ENCODE results near the gene CCDC61.

The CCDC61 gene

DNA sequence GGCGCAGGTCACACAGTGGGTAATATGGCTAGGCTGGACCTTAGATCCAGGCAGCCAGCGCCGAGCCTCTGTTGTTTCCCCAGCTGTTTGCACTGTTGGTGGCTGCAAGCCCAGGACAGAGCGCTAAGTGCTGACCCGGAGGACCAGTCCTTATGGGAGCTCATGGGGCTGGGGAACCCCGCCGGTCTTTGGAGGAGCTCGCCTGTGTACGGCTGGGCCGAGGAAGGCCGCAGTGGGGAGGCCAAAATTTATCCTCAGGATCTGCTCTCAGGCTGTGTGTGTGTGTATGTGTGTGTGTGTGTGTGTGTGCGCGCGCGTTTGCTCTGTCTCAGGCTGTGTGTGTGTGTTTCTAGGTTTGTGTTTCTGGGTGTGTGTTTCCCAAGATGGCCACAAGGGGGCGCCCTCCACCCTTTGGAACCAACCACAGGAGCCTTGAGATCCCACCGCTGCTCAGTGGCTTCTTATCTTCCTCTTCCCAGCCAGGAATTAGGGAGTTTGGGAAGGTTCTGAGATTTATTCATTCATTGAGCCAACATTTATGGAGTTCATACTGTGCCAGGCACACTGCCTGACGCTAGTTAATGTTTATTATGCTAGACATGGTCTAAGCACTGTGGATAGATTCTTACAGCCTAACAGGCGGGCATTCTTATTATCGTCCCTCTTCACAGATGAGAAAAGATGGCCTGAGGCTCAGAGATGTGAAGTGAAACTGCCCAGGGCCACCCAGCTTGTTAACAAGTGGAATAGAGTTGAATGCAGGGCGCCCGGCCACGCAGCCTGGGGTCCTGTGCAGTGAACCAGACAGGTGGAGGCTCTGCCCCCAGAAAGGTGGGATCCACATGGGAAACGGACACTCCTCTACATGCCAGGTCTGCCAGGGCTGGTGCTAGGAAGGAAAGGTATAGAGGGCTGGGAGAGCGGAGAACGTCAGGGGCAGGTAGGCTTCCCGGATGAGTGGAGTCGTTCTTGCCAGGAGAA, 14.6 kb downstream of the CCDC61 start:
- Mint-ChIP-seq H3K36me3 (ENCODE audit: insufficient read depth) (peaks cover 8% of the 10 kb centered on the region), H3K4me1 (peaks cover 10% of the 10 kb centered on the region), H3K27me3 (no peaks in the 10 kb centered on the region), H3K27ac (ENCODE audit: low read depth) (no peak overlapping the region), H3K9me3 (no peaks in the 10 kb centered on the region), H3K4me3 (no peak overlapping the region)
- peak; percentile 36 for ATAC-seq (replicated peaks; ENCODE audit: extremely low read depth, poor library complexity, severe bottlenecking)
- DNase-seq (ENCODE audit: low spot score in 2 of 2): peak; percentile 42 to 56

DNA sequence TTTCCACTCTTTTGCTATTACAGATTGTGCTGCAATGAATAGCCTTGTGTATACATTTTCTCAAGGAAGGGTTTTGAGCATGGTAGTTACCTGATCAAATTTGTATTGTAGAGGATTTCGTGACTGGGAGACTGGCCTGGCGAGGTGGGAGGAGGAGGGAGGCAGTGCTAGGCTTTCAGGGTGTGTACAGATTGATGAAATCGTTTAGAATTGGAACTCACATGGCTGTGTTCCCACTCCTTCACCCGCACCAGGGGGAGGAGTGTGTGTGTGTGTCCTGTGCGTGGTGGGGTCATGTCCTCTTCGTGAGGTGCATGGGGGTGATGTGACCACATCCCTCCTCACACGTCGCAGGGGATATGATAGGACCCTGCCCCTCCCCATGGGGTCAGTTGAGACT, 19.3 kb downstream of the CCDC61 start:
- no peak for ATAC-seq (replicated peaks; ENCODE audit: extremely low read depth, poor library complexity, severe bottlenecking)
- Mint-ChIP-seq H3K9me3 (no peaks in the 10 kb centered on the region), H3K4me1 (peaks cover 27% of the 10 kb centered on the region), H3K4me3 (peak overlapping the region; percentile 70), H3K36me3 (ENCODE audit: insufficient read depth) (peaks cover 6% of the 10 kb centered on the region), H3K27ac (ENCODE audit: low read depth) (no peak overlapping the region), H3K27me3 (peaks cover 8% of the 10 kb centered on the region)
- DNase-seq (ENCODE audit: low spot score in 2 of 2): no peak

DNA sequence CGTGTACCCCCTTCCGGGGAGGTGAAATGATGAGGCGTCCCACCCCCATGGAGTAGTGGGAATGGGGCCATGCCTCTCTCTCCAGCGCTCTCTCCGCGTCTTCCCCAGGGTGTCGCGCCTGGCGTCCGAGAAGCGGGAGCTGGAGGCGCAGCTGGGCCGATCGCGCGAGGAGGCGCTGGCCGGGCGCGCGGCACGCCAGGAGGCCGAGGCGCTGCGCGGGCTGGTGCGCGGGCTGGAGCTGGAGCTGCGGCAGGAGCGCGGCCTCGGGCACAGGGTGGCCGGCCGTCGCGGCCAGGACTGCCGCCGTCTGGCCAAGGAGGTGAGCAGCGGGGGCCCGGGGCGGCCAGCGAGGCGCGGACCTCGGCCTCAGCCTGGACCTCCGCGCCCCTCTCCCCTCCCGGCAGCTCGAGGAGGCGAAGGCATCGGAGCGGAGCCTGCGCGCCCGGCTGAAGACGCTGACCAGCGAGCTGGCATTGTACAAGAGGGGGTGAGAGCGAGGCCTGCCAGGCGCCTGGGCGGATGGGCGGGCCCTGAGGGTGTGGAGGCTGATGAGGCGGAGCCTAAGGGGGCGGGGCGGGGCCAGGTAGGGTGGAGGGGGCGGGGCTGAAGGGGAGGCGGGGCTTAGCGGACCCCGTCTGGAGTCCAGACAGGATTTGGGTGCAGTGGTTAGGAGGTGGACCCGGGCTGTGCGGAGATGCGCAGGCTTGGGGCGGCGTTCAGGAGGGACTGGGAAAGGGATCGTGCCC, 19.8 kb downstream of the CCDC61 start:
- H3K27ac Mint-ChIP-seq (ENCODE audit: low read depth): no peak overlapping the region
- H3K4me1 Mint-ChIP-seq: peaks cover 21% of the 10 kb centered on the region
- H3K9me3 Mint-ChIP-seq: no peaks in the 10 kb centered on the region
- H3K27me3 Mint-ChIP-seq: peaks cover 8% of the 10 kb centered on the region
- DNase-seq (ENCODE audit: low spot score in 2 of 2): no peak
- H3K36me3 Mint-ChIP-seq (ENCODE audit: insufficient read depth): peaks cover 5% of the 10 kb centered on the region
- peak; percentile 25 for ATAC-seq (replicated peaks; ENCODE audit: extremely low read depth, poor library complexity, severe bottlenecking)
- peak overlapping the region; percentile 81 for H3K4me3 Mint-ChIP-seq

DNA sequence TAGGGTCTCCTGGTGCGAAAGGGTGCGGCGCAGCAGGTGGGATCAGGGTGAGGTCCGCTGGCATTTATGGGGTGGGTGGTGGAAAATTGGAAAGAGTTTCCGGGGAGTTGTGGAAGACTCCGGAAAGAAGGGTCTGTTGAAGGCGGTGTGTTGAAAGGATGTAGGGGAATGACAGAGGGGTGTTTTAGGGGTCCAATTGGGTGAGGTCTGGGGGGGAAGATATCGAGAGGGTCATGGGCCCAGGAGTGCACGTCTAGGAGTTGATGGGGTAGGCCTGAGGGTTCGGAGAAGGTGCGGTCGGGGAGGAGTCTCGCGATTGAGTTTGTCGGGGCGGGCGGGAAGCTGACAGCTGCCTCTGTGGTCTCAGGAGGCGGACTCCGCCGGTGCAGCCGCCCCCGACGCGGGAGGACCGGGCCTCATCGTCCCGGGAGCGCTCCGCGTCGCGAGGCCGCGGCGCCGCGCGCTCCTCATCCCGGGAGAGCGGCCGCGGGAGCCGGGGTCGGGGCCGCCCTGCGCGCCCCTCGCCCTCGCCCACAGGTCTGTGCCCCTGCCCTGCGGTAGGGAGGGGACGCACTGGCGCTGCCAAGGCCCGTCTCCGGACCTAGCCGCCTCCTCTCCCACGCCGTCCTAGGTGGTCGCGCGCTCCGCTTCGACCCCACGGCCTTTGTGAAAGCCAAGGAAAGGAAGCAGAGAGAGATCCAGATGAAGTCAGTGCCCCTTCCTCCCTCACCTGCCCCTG, 20.6 kb downstream of the CCDC61 start:
- ATAC-seq (replicated peaks; ENCODE audit: extremely low read depth, poor library complexity, severe bottlenecking) (peak; percentile 52), DNase-seq (ENCODE audit: low spot score in 2 of 2) (peak in 1 of 2 donors; percentile 18)
- Mint-ChIP-seq H3K4me1 (peaks cover 21% of the 10 kb centered on the region), H3K36me3 (ENCODE audit: insufficient read depth) (peaks cover 3% of the 10 kb centered on the region), H3K27me3 (peaks cover 8% of the 10 kb centered on the region), H3K9me3 (no peaks in the 10 kb centered on the region), H3K4me3 (peak overlapping the region; percentile 81), H3K27ac (ENCODE audit: low read depth) (peak overlapping the region; percentile 62)

DNA sequence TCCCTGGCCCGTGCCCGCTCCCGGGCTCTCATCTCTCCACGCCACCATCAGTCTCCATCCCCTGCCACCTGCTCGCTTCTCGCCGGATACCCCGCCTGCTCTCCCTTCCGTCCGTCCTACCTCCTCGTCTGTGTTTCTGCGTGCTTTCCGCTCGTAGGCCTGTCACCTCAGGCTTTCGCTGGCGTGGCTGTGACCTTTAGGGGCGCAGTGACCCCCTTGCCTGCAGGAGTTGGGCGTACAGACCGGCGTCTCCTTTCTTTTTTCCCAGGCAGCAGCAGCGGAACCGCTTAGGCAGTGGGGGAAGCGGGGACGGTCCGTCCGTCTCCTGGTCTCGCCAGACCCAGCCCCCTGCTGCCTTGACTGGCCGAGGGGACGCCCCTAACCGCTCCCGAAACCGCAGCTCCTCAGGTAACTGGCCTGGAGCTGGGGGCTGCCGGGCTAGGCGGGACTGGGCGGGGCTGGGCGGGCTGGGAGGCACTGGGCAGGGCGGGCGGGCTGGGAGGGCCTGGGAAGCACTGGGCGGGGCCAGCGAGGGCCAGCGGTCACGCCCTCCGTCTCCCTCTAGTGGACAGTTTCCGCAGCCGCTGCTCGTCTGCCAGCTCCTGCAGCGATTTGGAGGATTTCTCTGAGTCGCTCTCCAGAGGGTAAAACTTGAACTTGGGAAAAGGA, 21.3 kb downstream of the CCDC61 start:
- H3K36me3 Mint-ChIP-seq (ENCODE audit: insufficient read depth): peaks cover 3% of the 10 kb centered on the region
- H3K4me3 Mint-ChIP-seq: peak overlapping the region; percentile 81
- H3K27ac Mint-ChIP-seq (ENCODE audit: low read depth): peak overlapping the region; percentile 62
- H3K27me3 Mint-ChIP-seq: peaks cover 8% of the 10 kb centered on the region
- H3K4me1 Mint-ChIP-seq: peaks cover 21% of the 10 kb centered on the region
- no peaks in the 10 kb centered on the region for H3K9me3 Mint-ChIP-seq
- peak; percentile 63 to 72 for DNase-seq (ENCODE audit: low spot score in 2 of 2)
- peak; percentile 71 for ATAC-seq (replicated peaks; ENCODE audit: extremely low read depth, poor library complexity, severe bottlenecking)

DNA sequence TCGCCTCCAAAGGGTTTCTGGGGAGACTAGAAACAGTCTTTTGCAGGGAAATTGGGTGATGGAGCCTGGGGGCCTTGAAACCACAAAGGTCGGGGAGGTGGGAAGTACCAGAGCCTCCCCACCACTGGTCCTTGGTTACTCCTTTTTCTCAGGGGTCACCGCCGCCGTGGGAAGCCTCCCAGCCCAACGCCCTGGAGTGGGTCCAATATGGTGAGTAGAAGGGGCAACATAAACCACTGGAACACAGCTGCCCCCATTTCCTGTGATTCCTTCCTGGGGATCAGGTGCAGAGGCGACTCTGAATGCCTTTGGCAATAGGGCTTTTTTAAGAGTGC, 21.8 kb downstream of the CCDC61 start:
- Mint-ChIP-seq H3K27me3 (peaks cover 8% of the 10 kb centered on the region), H3K36me3 (ENCODE audit: insufficient read depth) (peaks cover 3% of the 10 kb centered on the region), H3K4me1 (peaks cover 21% of the 10 kb centered on the region), H3K9me3 (no peaks in the 10 kb centered on the region), H3K4me3 (peak overlapping the region; percentile 81), H3K27ac (ENCODE audit: low read depth) (no peak overlapping the region)
- no peak for DNase-seq (ENCODE audit: low spot score in 2 of 2)
- no peak for ATAC-seq (replicated peaks; ENCODE audit: extremely low read depth, poor library complexity, severe bottlenecking)

DNA sequence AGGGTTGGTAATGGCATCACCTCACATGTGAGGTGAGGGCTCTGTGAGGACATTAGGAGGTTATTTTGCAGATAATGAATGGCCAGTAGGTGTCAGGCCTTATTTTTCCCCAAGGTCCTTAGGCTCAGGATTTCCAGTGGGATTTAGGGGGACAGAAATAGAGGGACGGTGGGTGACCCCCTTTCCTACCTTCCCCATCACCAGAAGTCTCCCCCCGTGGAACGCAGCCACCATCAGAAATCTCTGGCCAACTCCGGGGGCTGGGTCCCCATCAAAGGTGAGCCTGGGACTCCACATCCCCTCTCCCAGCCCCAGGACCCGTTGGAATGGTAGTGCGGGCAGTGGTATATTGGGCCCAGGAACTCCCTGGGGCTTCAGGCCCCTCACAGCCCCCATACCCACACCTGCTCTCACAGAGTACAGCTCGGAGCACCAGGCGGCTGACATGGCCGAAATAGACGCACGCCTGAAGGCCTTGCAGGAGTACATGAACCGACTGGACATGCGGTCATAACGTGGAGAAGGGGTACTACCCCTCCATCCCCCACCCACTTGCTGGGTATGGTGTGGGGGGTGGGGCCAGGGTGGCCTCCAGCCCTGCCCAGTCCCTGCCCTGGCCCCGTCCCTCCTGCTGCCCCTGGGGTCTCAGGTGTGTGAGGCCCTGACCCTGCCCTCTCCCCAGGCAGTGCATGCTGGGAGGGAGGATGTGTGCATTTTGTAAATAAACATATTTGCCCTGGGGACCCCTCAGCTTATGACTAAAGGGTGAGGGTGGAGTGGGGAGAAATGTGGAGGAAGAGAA, 22.8 kb downstream of the CCDC61 start:
- Mint-ChIP-seq H3K27ac (ENCODE audit: low read depth) (no peak overlapping the region), H3K9me3 (no peaks in the 10 kb centered on the region), H3K4me3 (no peak overlapping the region), H3K36me3 (ENCODE audit: insufficient read depth) (peaks cover 3% of the 10 kb centered on the region), H3K4me1 (peaks cover 21% of the 10 kb centered on the region), H3K27me3 (peaks cover 12% of the 10 kb centered on the region)
- DNase-seq (ENCODE audit: low spot score in 2 of 2) (no peak), ATAC-seq (replicated peaks; ENCODE audit: extremely low read depth, poor library complexity, severe bottlenecking) (no peak)

DNA sequence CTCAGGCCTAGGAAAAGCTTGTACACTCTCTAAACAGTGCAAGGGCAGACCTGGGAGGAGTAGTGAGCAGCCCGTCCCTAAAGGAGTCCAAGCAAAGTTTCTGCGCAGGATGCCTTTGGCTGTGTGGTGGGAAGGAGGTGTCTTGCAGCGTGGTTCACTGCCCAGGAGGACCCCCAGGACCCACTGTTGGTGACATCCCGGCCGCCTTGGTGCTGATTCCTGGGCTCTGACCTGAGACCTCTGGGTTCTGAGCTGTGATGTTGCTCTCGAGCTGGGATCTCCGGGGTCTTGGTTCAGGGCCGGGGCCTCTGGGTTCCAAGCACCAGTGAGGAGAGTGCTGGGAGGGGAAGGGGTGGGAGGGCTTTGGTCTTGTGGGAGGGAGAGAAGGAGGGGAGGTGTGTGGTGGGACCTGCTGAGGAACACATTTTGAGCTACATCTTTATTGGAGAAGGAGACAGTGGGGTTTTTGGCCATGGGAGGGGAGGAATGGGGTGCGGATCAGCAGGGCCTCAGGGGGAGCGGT, 23.5 kb downstream of the CCDC61 start:
- Mint-ChIP-seq H3K36me3 (ENCODE audit: insufficient read depth) (peaks cover 3% of the 10 kb centered on the region), H3K9me3 (no peaks in the 10 kb centered on the region), H3K27me3 (peaks cover 19% of the 10 kb centered on the region), H3K4me1 (peaks cover 21% of the 10 kb centered on the region), H3K27ac (ENCODE audit: low read depth) (no peak overlapping the region), H3K4me3 (no peak overlapping the region)
- ATAC-seq (replicated peaks; ENCODE audit: extremely low read depth, poor library complexity, severe bottlenecking) (no peak), DNase-seq (ENCODE audit: low spot score in 2 of 2) (no peak)

DNA sequence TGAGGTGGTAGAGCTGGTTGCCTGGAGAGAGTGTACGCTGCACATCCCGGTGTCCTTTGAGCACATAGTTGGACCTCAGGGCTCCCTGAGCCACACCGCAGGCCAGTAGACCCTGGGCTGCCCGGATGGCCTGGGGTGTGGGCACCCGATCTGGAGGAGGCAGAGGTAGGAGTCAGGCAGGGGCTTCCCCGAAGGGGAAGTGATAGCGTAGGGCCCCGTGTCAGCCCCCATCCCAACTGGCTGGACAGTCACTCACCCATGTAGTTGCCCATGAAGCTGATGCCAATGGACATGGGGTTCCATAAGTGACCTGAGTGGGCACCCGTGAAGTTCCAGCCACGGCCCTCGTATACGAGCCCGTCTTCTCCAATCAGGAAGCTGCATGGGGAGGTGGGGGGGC, 24.0 kb downstream of the CCDC61 start:
- Mint-ChIP-seq H3K4me3 (no peak overlapping the region), H3K36me3 (ENCODE audit: insufficient read depth) (peaks cover 3% of the 10 kb centered on the region), H3K9me3 (no peaks in the 10 kb centered on the region), H3K27ac (ENCODE audit: low read depth) (no peak overlapping the region), H3K4me1 (peaks cover 21% of the 10 kb centered on the region), H3K27me3 (peaks cover 24% of the 10 kb centered on the region)
- DNase-seq (ENCODE audit: low spot score in 2 of 2) (no peak), ATAC-seq (replicated peaks; ENCODE audit: extremely low read depth, poor library complexity, severe bottlenecking) (no peak)

DNA sequence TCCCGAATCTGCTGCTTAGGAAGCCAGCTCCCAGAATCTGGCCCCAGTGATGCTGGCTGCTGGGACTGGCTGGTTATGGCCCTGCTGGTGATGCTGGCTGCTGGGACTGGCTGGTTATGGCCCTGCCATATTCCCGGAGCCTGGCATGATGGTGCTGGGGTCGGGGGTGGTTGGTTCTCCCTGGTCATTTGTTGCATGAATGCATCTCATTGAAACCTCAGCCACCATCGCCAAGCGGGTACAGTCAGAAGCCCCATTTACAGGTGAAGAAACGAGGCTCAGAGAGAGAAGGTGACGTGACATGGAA, 25.5 kb downstream of the CCDC61 start:
- no peak overlapping the region for H3K4me3 Mint-ChIP-seq

DNA sequence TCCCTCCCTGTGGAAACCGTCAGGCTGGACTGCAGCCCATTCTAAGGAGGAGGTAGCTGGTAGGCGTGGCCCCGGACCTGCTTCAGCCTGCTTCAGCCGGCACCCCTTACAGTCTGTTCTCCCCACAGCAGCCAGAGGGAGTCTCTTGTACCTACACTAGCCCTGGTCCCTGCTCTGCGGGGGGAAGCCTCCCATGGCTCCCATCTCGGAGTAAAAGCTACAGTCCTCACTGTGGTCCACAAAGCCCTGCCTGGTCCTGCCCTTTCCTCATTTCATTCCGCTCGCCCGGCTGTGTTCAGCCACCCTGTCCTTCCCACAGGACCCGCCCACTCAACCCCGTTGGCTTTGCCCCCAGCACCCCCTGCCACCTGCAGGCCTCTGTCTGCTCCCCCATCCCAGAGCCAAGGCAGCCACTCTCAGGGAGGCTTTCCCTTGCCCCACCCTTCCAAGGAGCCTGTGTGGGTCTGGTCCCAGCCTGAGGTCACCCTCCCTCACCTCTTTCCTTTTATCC, 26.3 kb downstream of the CCDC61 start:
- peaks cover 28% of the 10 kb centered on the region for H3K27me3 Mint-ChIP-seq
- peaks cover 18% of the 10 kb centered on the region for H3K4me1 Mint-ChIP-seq
- no peaks in the 10 kb centered on the region for H3K9me3 Mint-ChIP-seq
- no peak overlapping the region for H3K4me3 Mint-ChIP-seq
- DNase-seq (ENCODE audit: low spot score in 2 of 2) (no peak), ATAC-seq (replicated peaks; ENCODE audit: extremely low read depth, poor library complexity, severe bottlenecking) (no peak)
- H3K36me3 Mint-ChIP-seq (ENCODE audit: insufficient read depth): no peaks in the 10 kb centered on the region
- H3K27ac Mint-ChIP-seq (ENCODE audit: low read depth): no peak overlapping the region

More for the DNA sequence above, 25.5 kb downstream of the CCDC61 start:
- Mint-ChIP-seq H3K36me3 (ENCODE audit: insufficient read depth) (peaks cover 2% of the 10 kb centered on the region), H3K4me1 (peaks cover 17% of the 10 kb centered on the region), H3K27me3 (peaks cover 24% of the 10 kb centered on the region), H3K9me3 (no peaks in the 10 kb centered on the region), H3K27ac (ENCODE audit: low read depth) (no peak overlapping the region)
- ATAC-seq (replicated peaks; ENCODE audit: extremely low read depth, poor library complexity, severe bottlenecking): no peak
- no peak for DNase-seq (ENCODE audit: low spot score in 2 of 2)

Data from central memory CD8-positive, alpha-beta T cell (primary cell).